Activated naive CD4-positive, alpha-beta T cell treated with anti-CD3 and anti-CD28 coated beads, Interleukin-2, amount 50 U/mL, for 72 hours (primary cell): ENCODE measurements around the gene PCDHGA6. TPM values are rescaled to one million over a fixed set of nuclear protein-coding genes. Genes with fewer than 3 reads are reported as not detected.

ENCODE experiments used
- ATAC-seq, 2 donors: fragments of 150-1000 bp; cut with Tn5 transposase; 2 replicates each; pipeline ENCODE4 v1.10.0; 2021; ENCODE audit warnings: mild to moderate bottlenecking in 2 of 2, moderate library complexity in 2 of 2
- DNase-seq, 2 donors: peaks; one replicate each; pipeline ENCODE4 v3.0.0; 2021 to 2022; ENCODE audit warnings: low spot score in 2 of 2
- H3K27ac Mint-ChIP-seq, 2 donors: one replicate each; pipeline ENCODE4 v1.8.0; 2022; ENCODE audit warnings: mild to moderate bottlenecking in 2 of 2, mixed read lengths in 2 of 2
- H3K36me3 Mint-ChIP-seq, 2 donors: one replicate each; pipeline ENCODE4 v1.8.0; 2022; ENCODE audit warnings: mixed read lengths in 2 of 2
- H3K9me3 Mint-ChIP-seq, 2 donors: one replicate each; pipeline ENCODE4 v1.8.0; 2022; ENCODE audit warnings: mixed read lengths in 2 of 2
- total RNA-seq, 2 donors: library from RNA; stranded (reverse); gene quantifications; one replicate each; pipeline ENCODE4 v1.2.3, GENCODE V29; 2022

PCDHGA6 gene
- total RNA-seq, 2 donors from 2014 or later, result 0.08 to 0.09 TPM

DNA sequence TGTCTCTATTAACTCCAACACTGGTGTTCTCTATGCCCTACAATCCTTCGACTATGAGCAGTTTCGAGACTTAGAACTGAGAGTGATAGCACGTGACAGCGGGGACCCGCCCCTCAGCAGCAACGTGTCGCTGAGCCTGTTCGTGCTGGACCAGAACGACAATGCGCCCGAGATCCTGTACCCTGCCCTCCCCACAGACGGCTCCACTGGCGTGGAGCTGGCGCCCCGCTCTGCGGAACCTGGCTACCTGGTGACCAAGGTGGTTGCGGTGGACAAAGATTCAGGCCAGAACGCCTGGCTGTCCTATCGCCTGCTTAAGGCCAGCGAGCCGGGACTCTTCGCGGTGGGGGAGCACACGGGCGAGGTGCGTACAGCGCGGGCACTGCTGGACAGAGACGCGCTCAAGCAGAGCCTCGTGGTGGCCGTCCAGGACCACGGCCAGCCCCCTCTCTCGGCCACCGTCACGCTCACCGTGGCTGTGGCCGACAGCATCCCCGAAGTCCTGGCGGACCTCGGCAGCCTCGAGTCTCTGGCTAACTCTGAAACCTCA lies 49.1 kb downstream of the PCDHGA6 start:
- ATAC-seq (no peak), DNase-seq (no peak)
- Mint-ChIP-seq H3K36me3 (peaks cover 50 to 75% of the 10 kb centered on the region in 2 donors), H3K27ac (no peak overlapping the region), H3K9me3 (peaks cover 29 to 37% of the 10 kb centered on the region in 2 donors)

DNA sequence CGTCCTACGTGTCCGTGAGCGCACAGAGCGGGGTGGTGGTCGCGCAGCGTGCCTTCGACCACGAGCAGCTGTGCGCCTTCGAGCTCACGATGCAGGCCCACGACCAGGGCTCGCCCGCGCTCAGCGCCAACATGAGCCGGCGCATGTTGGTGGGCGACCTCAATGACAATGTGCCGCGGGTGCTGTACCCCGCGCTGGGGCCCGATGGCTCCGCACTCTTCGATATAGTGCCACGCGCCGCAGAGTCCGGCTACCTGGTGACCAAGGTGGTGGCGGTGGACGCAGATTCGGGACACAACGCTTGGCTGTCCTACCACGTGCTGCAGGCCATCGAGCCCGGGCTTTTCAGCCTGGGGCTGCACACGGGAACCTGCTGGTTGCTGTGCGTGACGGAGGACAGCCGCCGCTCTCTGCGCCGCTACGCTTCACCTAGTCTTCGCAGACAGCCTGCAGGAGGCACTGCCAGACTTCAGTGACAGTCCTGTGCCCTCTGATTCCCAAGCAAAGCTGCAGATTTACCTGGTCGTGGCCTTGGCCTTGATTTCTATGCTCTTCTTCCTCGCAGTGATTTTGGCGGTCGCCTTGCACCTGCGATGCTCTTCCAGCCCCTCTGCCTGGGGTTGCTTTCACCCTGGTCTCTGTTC lies 54.2 kb downstream of the PCDHGA6 start:
- peak overlapping the region in 1 of 2 donors; percentile 50 for H3K27ac Mint-ChIP-seq
- no peak for ATAC-seq

More for the DNA sequence above, 54.2 kb downstream of the PCDHGA6 start:
- no peak for DNase-seq
- Mint-ChIP-seq H3K36me3 (peaks cover 41 to 68% of the 10 kb centered on the region in 2 donors), H3K9me3 (peaks cover 34 to 35% of the 10 kb centered on the region in 2 donors)

Other genes starting within 250 kb of the PCDHGA6 start
- under 1 TPM in 1 of 2 donors, not detected in 1; 0.08 TPM for gene PCDHB5, start 238.7 kb upstream of the PCDHGA6 start, total RNA-seq
- not detected for gene PCDHB6, start 223.8 kb upstream of the PCDHGA6 start, total RNA-seq
- not detected for gene PCDHB7, start 201.2 kb upstream of the PCDHGA6 start, total RNA-seq
- not detected for gene PCDHB8, start 196.1 kb upstream of the PCDHGA6 start, total RNA-seq
- gene PCDHB16, start 191.5 kb upstream of the PCDHGA6 start, total RNA-seq, result not detected
- not detected for gene PCDHB9, start 186.7 kb upstream of the PCDHGA6 start, total RNA-seq
- gene PCDHB10, start 181.5 kb upstream of the PCDHGA6 start, total RNA-seq, result not detected
- not detected for gene PCDHB11, start 174.3 kb upstream of the PCDHGA6 start, total RNA-seq
- not detected for gene PCDHB12, start 165.2 kb upstream of the PCDHGA6 start, total RNA-seq
- gene PCDHB13, start 160.0 kb upstream of the PCDHGA6 start, total RNA-seq, result not detected
- not detected for gene PCDHB14, start 150.5 kb upstream of the PCDHGA6 start, total RNA-seq
- gene PCDHB15, start 128.5 kb upstream of the PCDHGA6 start, total RNA-seq, result not detected
- gene SLC25A2, start 69.8 kb upstream of the PCDHGA6 start, total RNA-seq, result under 1 TPM in 1 of 2 donors, not detected in 1; 0.23 TPM
- gene TAF7, start 53.1 kb upstream of the PCDHGA6 start, total RNA-seq, result 10 to 100 TPM; 44.7 to 46.7 TPM
- gene PCDHGA1, start 43.4 kb upstream of the PCDHGA6 start, total RNA-seq, result under 1 TPM in 1 of 2 donors, not detected in 1; 0.11 TPM
- gene PCDHGA2, start 35.1 kb upstream of the PCDHGA6 start, total RNA-seq, result not detected
- gene PCDHGA3, start 30.1 kb upstream of the PCDHGA6 start, total RNA-seq, result not detected
- gene PCDHGB1, start 23.8 kb upstream of the PCDHGA6 start, total RNA-seq, result not detected
- gene PCDHGA4, start 18.9 kb upstream of the PCDHGA6 start, total RNA-seq, result not detected
- under 1 TPM; 0.12 to 0.20 TPM for gene PCDHGB2, start 13.9 kb upstream of the PCDHGA6 start, total RNA-seq
- under 1 TPM in 1 of 2 donors, not detected in 1; 0.09 TPM for gene PCDHGA5, start 9.7 kb upstream of the PCDHGA6 start, total RNA-seq
- gene PCDHGB3, start 3.6 kb upstream of the PCDHGA6 start, total RNA-seq, result under 1 TPM; 0.09 to 0.14 TPM
- gene PCDHGA7, start 8.9 kb downstream of the PCDHGA6 start, total RNA-seq, result not detected
- gene PCDHGB4, start 13.8 kb downstream of the PCDHGA6 start, total RNA-seq, result not detected
- gene PCDHGA8, start 18.7 kb downstream of the PCDHGA6 start, total RNA-seq, result not detected
- gene PCDHGB5, start 24.1 kb downstream of the PCDHGA6 start, total RNA-seq, result under 1 TPM in 1 of 2 donors, not detected in 1; 0.12 TPM
- gene PCDHGA9, start 28.9 kb downstream of the PCDHGA6 start, total RNA-seq, result under 1 TPM in 1 of 2 donors, not detected in 1; 0.23 TPM
- under 1 TPM in 1 of 2 donors, not detected in 1; 0.08 TPM for gene PCDHGB6, start 34.1 kb downstream of the PCDHGA6 start, total RNA-seq
- gene PCDHGA10, start 39.1 kb downstream of the PCDHGA6 start, total RNA-seq, result not detected
- gene PCDHGB7, start 43.8 kb downstream of the PCDHGA6 start, total RNA-seq, result under 1 TPM in 1 of 2 donors, not detected in 1; 0.08 TPM
- gene PCDHGA11, start 47.2 kb downstream of the PCDHGA6 start, total RNA-seq, result under 1 TPM; 0.09 to 0.14 TPM
- gene PCDHGA12, start 56.6 kb downstream of the PCDHGA6 start, total RNA-seq, result under 1 TPM; 0.10 to 0.16 TPM
- under 1 TPM in 1 of 2 donors, not detected in 1; 0.19 TPM for gene PCDHGC3, start 102.1 kb downstream of the PCDHGA6 start, total RNA-seq
- gene PCDHGC4, start 111.1 kb downstream of the PCDHGA6 start, total RNA-seq, result not detected
- gene PCDHGC5, start 115.2 kb downstream of the PCDHGA6 start, total RNA-seq, result not detected
- gene DIAPH1, start 245.1 kb downstream of the PCDHGA6 start, total RNA-seq, result 100 to 1,000 TPM; 184 to 216 TPM